Measurements from ENCODE around the gene FOS.
"Not testable (repeated sequence)": the region's sequence is repeated elsewhere in the genome, so short reads cannot be mapped to it uniquely, and the experiment has no call there.

The FOS gene

DNA sequence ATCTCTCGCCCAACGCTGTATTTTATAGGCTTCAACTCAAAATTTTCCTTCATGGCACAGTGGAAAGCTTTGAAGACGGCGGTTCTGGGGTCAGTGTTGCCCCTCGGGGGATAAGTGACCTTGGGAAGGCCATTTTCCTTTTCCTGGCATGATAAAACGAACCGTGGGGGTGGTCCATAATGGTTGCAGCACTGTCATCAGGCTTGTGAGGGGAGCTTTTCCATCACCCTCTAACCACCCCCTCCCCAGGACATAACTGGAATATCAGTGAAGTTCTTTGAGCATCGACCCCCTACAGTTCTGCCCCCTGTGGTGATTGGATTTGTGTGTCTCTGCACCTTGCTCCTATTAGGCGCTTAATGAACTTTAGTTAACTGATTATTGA is 16.0 kb downstream of the FOS start:
- no peak for DNase-seq (ENCODE audit: low spot score)

DNA sequence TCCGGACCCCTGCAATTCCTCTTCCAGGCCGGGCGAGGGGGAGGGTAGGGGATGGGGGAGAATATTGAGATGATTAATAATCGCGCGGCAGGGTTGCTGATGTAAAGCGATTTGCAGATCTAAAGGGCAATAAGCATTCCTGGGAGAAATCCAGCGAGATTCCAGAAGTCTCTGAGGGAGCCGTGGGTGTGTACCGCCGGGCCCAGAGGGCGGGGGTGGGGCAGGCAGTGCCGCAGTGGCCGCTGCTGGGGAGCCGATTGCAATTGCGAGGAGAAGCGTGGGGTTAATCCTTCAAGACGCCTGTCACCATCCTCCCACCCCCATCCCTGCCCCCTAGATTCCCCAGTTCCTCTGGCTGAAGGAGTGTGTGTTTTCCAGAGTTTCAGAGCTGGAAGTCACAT is 16.4 kb downstream of the FOS start:
- peak; percentile 90 for DNase-seq (ENCODE audit: low spot score)

DNA sequence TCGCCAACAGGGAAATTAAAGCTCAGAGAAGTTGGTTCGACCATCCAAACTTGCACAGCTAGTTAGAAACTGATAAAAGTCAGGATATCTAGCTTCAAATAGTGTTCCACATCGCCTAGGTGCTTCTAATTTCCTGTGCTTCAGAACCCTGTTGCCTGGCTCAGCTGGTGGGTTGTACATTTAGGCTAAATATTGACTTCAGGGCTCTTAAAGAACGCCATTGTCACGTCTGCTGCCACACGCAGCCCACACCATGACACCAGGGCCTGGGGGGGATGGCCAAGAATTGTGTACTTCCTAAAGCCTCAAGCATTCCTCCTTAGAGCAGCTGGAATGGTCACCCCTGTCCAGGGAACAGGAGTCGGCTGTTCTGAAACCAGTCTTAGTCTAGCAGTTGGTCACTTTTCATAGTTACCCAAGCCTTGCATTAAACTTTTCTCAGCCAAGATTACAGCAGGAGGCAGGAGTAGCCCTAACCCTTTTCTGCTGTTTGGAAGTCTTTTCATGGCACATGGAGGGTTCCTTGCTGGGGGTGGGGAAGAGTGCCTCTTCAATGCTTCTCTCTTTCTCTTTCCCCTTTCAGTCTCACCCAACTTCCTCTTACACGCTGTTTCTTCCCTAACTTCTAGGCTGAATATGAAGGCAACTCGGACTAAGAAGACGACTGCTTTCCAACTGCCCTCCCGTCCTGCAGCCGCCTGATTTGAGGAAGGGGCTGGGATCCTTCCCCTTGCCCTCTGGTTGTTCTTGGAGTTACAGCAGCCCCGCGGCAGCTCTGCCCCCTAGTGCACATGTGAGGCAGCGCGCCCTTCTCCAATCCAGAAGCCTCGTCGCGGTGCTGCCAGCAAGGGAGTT is 17.1 kb downstream of the FOS start:
- peak; percentile 83 for DNase-seq (ENCODE audit: low spot score)

DNA sequence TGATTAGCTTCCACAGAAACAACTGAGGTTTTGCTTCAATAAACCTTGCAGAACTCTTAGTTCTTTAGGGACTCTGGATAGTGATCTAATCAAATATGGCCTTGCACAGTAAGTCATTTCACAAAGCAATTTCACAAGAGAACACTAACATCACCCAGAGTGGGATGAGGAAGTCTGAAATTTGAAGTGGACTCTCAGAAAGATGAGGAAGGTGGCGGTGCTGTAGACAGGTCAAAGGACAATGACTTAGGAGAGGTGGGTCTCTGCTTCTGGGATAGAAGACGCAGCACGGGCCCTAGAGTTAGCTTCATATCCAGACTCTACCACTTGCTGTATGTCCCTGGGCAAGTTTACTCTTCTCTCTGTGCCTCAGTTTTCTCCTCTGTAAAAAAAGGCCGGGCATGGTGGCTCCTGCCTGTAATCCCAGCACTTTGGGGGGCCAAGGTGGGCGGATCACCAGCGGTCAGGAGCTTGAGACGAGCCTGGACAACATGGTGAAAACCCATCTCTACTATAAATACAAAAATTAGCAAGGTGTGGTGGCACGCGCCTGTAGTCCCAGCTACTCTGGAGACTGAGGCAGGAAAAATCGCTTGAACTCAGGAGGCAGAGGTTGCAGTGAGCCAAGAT is 18.9 kb downstream of the FOS start:
- DNase-seq (ENCODE audit: low spot score): no peak

DNA sequence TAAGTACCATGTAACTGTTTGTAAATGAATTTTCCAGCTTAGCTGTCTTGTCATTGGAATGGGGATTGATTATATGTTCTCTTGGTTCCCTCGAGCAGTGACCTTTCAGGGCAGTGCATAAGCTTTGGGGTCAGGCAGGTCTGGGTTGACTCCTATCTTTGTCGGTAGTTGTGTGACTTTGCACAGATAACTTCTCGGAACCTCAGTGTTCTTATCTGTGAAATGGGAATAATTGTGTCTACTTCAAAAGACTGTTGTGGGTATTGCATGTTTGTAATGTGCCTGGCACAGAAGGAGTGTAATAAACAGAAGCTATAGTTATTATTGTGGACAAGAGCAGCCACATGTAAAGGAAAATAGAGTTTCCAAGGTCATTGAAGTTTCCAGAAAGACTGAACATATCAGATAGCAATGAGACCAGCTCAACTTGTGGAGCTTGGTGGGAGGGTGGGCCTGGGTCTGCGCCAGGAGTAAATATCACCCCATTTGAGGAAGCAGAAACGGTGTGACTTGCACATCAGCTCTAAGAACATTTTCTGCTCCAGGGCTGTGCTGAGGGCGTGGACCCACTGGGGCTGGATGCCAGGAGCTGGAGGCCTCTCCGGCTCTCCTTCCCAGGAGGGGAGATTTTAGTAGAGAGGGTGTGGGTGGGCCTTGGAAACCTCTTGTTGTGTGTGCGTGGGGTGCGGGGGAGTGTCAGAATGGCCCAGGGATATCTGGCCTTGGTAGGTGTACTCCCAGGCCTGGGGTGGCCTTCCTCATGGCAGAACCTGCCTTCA is 19.7 kb downstream of the FOS start:
- no peak for DNase-seq (ENCODE audit: low spot score)

DNA sequence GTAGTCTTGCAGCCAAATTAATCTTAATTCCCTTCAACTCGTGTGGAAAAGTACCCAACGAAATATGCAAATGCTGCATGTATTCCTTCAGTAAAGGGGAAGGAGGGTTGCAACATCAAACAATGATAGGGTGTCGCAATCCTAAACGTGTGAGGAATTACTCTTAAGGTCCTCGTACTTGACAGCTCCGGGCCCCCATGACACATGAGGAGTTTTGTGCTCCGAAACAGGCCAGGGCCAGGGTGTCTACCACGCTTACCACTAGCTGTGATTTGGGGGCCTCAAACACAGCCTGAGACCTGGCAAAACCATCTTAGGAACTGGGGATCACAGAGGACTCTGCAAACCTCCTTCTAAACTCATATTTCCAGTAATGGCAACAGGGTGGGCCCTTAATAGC is 20.4 kb downstream of the FOS start:
- no peak for DNase-seq (ENCODE audit: low spot score)

DNA sequence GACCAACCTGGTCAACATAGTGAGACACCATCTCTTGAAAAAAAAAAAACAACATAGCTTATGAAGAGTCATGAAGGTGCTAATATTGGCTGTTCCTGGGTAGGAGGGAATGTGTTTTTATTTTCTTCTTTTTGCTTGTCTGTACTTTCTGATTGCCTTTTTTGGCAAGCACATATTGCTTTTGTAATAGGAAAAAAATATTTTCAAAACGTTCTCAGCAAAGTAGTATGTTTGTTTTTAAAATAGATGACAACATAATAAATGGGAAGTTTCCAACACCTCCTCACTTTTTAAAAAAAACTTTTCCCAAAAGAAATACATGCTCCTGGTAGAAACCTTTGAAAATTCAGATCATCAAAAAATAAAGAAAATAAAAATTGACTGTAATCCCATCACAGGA is 20.9 kb downstream of the FOS start:
- no peak for DNase-seq (ENCODE audit: low spot score)

DNA sequence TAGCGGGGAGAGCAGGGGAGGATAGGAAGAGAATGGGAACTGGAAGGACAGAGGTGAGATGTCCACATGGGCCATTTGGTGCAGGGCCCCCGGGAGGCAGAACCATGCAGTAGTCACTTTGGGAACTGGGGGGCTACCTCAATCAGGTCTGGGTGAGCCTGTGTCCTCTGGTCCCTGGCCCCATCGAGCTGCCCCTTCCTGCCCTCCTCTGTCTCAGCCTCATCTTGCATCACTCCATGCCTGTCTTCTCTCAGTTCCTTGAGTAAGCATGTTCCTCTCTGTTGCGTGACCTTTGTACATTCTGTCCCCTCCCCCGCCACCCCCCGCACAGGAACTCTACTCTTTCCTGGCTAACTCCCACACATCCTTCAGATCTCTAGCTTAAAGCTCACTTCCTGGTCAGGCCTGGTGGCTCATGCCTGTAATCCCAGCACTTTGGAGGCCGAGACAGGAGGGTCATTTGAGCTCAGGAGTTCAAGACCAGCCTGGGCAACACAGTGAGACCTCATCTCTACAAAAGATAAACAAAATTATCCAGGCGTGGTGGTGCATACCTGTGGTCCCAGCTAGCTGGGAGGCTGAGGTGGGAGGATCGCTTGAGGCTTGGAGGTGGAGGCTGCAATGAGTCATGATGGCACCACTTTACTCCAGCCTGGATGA is 23.2 kb downstream of the FOS start:
- no peak for DNase-seq (ENCODE audit: low spot score)

DNA sequence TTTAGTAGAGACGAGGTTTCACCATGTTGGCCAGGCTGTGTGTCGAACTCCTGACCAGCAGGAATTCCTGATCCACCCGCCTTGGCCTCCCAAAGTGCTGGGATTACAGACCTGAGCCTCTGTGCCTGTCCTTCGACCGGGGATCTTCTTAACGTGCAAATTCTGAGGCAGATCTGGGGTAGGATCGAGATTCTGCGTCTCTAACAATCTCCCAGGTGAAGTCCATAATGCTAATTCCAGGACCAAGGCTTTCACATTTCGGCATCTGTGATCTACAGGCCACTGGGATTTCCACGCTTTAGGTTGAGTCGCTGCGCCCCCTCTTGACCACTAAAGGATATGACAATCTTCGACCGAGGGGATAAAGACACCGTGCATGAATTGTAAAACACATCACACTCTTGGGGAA is 24.8 kb downstream of the FOS start:
- peak; percentile 83 for DNase-seq (ENCODE audit: low spot score)

DNA sequence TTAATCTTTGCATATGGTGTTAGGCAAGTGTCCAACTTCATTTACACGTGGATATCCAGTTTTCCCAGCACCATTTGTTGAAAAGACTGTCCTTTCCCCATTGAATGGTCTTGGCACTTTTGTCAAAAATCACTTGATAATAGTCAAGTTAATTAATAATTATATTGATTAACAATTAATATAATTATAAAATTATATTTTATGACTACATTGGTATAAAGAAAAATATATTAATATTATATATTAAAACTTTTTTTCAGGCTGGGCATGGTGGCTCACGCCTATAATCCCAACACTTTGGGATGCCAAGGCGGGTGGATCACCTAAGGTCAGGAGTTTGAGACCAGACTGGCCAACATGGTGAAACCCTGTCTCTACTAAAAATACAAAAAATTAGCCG is 27.8 kb downstream of the FOS start:
- DNase-seq (ENCODE audit: low spot score): not testable (repeated sequence)

DNA sequence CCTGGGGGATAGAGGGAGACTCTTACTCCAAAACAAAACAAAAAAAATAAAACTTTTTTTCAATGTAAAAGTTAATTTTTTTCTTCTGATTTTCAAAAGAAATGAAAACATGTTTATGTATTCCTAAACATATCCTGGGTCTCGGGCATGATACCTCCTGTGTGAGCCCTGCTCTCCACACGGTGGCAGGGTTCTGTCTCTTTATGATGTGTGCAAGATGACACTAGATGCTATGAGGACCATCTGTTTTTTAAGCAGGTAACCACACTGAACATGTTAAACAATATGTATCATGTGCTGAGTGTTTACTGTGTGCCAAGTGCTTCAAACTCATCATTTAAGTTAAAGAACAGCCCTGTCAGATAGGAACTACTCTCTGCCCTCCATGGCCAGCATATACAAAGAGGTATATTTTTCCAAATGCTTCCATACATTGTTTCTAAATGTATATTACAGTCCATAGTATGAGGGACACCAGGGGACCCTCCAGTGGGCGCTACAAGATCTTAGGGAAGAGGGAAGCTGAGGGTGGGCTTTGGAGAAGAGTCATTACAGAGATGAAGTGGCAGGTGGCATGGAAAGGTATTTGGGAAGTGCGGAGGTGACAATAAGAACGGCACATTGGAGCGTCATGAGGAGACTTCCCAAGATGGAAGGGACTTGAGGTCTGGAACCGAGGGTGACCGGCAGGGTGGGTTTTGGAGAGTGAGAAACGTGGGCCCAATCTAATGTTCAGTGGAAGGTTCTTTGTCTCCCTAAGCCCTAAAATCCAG is 28.5 kb downstream of the FOS start:
- DNase-seq (ENCODE audit: low spot score): peak; percentile 59

DNA sequence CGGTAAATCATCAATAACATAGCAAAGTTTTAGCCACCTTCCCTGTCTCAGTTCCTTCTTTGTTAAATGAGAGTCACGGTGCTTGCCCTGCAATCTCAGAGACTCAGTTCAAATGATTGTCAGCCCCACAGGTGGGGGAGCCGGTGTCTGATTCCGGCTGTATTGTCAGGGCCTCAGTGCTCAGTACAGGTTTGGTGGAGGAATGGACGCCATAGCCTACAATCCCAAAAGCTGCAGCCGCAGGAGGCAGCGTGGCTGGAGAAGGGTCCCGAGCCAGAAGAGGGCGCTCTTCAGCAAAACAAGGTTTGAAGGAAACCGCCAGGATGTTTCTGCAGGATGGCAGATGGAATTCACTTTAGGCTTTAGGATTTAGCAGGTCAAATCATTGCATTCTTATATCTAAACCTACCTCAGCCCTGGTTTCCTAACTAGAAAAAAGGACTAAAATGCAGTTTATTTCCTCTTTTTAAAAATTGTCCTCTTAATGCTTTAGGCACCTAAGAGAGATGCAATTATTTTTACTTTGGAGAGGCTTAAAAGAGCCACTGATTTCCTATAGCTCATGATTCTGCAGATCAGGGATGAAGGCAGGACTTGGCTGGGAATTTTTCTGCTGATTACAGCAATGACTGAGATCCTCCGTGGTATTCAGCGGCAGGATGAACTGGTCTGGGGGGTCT is 29.2 kb downstream of the FOS start:
- peak; percentile 79 for DNase-seq (ENCODE audit: low spot score)

DNA sequence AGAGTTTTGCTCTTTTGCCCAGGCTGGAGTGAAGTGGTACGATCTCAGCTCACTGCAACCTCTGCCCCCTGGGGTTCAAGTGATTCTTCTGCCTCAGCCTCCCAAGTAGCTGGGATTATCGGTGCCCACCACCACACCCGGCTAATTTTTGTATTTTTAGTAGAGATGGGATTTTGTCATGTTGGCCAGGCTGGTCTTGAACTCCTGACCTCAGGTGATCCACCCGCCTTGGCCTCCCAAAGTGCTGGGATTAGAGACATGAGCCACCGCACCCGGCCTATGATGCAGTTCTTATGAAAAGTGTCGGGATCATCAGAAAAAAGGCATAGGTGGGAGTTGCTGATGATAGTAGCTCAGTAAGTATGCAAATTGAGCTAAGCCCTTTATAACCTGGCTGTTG is 30.4 kb downstream of the FOS start:
- not testable (repeated sequence) for DNase-seq (ENCODE audit: low spot score)

DNA sequence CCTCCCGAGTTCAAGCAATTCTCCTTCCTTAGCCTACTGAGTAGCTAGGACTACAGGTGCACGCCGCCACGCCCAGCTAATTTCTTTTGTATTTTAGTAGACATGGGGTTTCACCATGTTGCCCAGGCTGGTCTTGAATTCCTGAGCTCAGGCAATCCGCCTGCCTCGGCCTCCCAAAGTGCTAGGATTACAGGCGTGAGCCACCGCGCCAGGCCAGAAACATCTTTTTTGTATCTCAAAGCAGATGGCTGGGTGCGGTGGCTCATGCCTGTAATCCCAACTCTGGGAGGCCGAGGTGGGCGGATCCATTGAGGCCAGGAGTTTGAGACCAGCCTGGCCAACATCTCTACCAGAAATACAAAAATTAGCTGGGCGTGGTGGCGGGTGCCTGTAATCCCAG is 30.9 kb downstream of the FOS start:
- not testable (repeated sequence) for DNase-seq (ENCODE audit: low spot score)

DNA sequence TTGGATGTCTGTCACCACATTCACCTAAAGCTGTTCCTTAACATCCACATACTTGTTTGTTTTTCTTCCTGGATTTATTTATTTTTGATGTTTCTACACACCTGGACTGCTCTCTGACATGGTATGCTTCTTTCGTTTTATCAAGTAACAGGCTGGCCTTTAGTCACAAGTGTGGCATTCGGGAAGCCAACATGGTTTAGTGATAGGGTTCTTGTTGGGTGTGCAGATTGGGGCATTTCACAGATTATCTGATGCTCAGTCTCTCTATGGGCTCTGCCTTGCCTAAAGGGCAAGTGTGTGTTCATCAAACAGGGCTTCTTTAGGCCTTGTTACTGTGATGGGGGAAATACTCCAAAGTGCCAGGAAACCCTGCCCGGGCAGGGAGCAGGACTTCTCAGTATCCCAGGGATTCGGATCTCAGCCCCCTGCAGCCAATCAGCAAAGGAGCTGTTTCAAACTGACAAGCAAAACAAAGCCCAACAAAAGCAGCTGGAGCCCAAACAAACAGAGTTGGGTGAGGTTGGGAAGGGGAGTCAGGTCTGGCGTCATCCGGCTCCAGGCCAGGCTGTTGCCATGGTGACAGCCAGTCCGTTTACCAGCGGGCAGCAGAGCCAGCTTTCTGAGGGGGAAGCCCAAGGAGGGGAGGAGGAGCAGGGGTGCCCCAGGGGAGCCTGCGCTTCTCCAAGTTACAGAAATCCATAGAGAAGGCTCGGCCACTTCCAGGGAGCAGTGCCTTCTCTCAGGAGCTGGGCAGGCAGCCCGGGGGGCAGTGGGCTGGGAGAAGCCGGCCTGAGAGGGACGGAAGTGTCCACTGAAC is 31.9 kb downstream of the FOS start:
- DNase-seq (ENCODE audit: low spot score): no peak

DNA sequence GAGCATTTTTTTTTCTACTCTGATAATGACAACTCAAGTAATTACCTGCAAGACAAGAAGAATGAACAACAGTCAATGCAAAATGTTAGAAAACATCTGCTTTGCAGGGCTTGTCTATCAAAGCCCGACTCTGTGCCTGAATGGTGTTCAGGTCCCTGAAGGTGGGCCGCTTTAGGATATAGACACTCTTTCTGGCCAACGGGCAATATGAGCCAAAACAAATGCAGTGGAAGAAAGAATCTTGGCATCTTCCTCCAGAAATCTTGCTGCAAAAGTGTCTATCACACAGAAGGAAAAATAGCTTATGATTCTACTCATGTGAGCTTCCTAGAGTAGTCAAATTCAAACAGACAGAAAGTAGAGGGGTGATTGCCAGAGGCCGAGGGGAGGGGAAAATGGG is 32.7 kb downstream of the FOS start:
- no peak for DNase-seq (ENCODE audit: low spot score)

DNA sequence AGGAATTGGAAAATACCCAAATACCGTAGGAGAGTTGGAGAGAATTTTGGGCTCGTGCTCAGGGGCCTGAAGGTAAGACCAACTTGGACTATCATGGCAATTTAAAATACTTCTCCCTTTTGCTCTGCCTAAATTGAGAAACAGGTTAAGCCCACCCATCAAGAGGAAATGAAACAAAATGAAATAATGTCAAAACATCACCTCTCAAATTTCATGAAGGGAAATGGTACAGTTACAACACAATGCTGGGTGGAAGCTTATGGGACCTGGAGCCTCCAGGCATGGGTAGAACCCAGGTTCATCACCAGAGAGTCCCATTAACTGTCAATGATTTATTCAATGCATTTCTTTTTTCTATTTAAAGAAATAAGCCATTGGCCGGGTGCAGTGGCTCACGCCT is 33.7 kb downstream of the FOS start:
- DNase-seq (ENCODE audit: low spot score): no peak

DNA sequence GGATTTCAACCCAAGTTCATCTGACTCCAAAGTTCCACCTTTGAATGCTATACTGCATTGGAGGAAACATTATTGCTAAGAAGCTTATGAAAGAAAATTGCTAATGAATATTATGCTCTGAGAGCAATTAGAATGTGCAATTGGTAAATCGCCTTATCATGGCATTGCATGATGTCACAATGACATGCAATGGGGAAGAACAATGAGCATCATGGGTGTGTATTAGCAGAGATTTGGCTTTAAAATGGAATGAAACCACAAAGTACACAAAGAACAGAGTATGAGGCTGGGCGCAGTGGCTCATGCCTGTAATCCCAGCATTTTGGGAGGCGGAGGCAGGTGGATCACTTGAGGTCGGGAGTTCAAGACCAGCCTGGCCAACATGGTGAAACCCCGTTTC is 34.7 kb downstream of the FOS start:
- no peak for DNase-seq (ENCODE audit: low spot score)

DNA sequence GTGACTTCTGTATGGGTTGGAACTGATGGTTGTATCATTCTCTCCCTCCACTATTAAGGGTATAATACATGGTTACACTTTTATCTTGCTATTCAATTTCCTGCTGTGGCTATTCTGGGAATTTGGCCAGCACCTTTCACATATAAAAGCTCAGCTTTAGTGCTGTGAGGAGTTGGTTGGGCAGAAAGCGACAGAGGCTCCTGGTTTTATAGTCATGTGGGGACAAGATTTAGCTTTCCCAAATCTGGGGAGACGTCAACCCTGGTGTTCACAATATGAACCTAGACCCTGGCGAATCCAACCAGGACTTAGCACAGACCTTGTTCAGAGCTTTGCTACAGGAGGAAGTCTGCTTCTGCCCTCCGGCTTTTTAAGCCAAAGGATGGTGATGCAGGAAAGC is 36.5 kb downstream of the FOS start:
- DNase-seq (ENCODE audit: low spot score): no peak

DNA sequence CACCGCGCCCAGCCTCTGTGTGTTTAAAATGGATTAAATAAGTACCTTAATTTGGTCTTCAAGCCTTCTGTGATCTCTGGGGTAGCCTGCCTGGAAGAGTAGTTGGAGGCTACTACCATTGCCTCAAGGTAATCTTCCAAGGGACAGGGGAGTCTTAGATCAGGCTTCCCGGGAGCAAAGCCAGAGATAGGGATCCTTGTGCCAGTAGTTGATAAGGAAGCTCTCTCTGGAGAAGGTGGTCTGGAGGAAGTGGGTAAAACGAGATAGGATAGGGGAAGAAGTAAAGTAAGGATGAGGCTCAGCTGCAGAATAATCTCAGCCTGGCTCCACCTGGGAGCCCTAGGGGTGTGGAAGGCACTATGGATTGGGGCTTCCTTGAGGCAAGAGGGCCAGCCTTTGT is 38.5 kb downstream of the FOS start:
- no peak for DNase-seq (ENCODE audit: low spot score)
